Astrocyte (in vitro differentiated cells and primary cell): ENCODE data around the gene TMEM74B. TPM values are rescaled to one million over a fixed set of nuclear protein-coding genes. Genes with fewer than 3 reads are reported as not detected.

ENCODE experiments used
- DNase-seq: peaks from one replicate; pipeline ENCODE4 v3.0.0-alpha.2; 2010; ENCODE audit warnings: low read depth
- FAIRE-seq: peaks from 2 replicates; lab custom pipeline; 2011; peaks lifted over from hg19 to GRCh38; lab: Jason Lieb, UNC
- H2AFZ ChIP-seq: 2 replicates; pipeline ENCODE4 v1.6.0; 2012; ENCODE audit warnings: low read depth, low read length, inconsistent platforms
- H3K27ac ChIP-seq: 2 replicates; pipeline ENCODE4 v1.5.1; 2011; ENCODE audit warnings: low read depth, low read length, inconsistent platforms
- H3K27me3 ChIP-seq: 2 replicates; pipeline ENCODE4 v1.6.0; 2011; ENCODE audit warnings: low read length, inconsistent platforms; ENCODE audit not compliant: insufficient read depth
- H3K36me3 ChIP-seq: 2 replicates; pipeline ENCODE4 v1.5.1; 2011; ENCODE audit warnings: low read length, inconsistent platforms; ENCODE audit not compliant: insufficient read depth
- H3K4me1 ChIP-seq: 2 replicates; pipeline ENCODE4 v1.5.1; 2011; ENCODE audit warnings: low read length, inconsistent platforms; ENCODE audit not compliant: insufficient read depth
- H3K4me2 ChIP-seq: 2 replicates; pipeline ENCODE4 v1.6.0; 2012; ENCODE audit warnings: low read length, inconsistent platforms
- H3K4me3 ChIP-seq: 2 replicates; pipeline ENCODE4 v1.5.1; 2011; ENCODE audit warnings: low read depth, mild to moderate bottlenecking, low read length, inconsistent platforms; ENCODE audit not compliant: insufficient read depth
- H3K79me2 ChIP-seq: 2 replicates; pipeline ENCODE4 v1.6.0; 2012; ENCODE audit warnings: mild to moderate bottlenecking, low read length, inconsistent platforms; ENCODE audit not compliant: insufficient read depth
- H3K9ac ChIP-seq: 2 replicates; pipeline ENCODE4 v1.6.0; 2012; ENCODE audit warnings: mild to moderate bottlenecking, low read length, inconsistent platforms
- H3K9me3 ChIP-seq: 2 replicates; pipeline ENCODE4 v1.5.1; 2012; ENCODE audit warnings: low read depth, mild to moderate bottlenecking, low read length, inconsistent platforms; ENCODE audit not compliant: insufficient read depth
- H4K20me1 ChIP-seq: 2 replicates; pipeline ENCODE4 v1.6.0; 2012; ENCODE audit warnings: low read length, inconsistent platforms; ENCODE audit not compliant: insufficient read depth
- H3K27ac Mint-ChIP-seq: one replicate; pipeline ENCODE4 v1.8.0; 2021; ENCODE audit warnings: mild to moderate bottlenecking, mixed read lengths; ENCODE audit not compliant: unreplicated experiment
- H3K27me3 Mint-ChIP-seq: one replicate; pipeline ENCODE4 v1.8.0; 2021; ENCODE audit warnings: low read depth, mixed read lengths; ENCODE audit not compliant: unreplicated experiment
- H3K36me3 Mint-ChIP-seq: one replicate; pipeline ENCODE4 v1.8.0; 2021; ENCODE audit warnings: low read depth, mixed read lengths; ENCODE audit not compliant: unreplicated experiment
- H3K4me1 Mint-ChIP-seq: one replicate; pipeline ENCODE4 v1.8.0; 2021; ENCODE audit warnings: low read depth, mixed read lengths; ENCODE audit not compliant: unreplicated experiment
- H3K4me3 Mint-ChIP-seq: one replicate; pipeline ENCODE4 v1.8.0; 2021; ENCODE audit warnings: mild to moderate bottlenecking, moderate library complexity, mixed read lengths; ENCODE audit not compliant: unreplicated experiment
- H3K9me3 Mint-ChIP-seq: one replicate; pipeline ENCODE4 v1.8.0; 2021; ENCODE audit warnings: mild to moderate bottlenecking, mixed read lengths; ENCODE audit not compliant: unreplicated experiment
- EZH2 ChIP-seq: IDR thresholded peaks from 2 replicates; pipeline ENCODE4 v1.6.1; 2012; ENCODE audit warnings: mild to moderate bottlenecking, low read length, inconsistent platforms; ENCODE audit not compliant: insufficient read depth
- total RNA-seq: library from RNA; stranded (reverse); gene quantifications from 2 replicates; pipeline ENCODE4 v1.2.1, GENCODE V29; 2021
- TF ChIP-seq, protein P1 (sequence below): IDR thresholded peaks from 2 replicates; pipeline ENCODE4 v1.5.1; 2011; ENCODE audit warnings: low read depth, mild to moderate bottlenecking, inconsistent platforms, low read length, moderate library complexity; ENCODE audit not compliant: insufficient read depth

Gene TMEM74B
- total RNA-seq, 1 donor from 2014 or later, result 2.1 TPM

DNA sequence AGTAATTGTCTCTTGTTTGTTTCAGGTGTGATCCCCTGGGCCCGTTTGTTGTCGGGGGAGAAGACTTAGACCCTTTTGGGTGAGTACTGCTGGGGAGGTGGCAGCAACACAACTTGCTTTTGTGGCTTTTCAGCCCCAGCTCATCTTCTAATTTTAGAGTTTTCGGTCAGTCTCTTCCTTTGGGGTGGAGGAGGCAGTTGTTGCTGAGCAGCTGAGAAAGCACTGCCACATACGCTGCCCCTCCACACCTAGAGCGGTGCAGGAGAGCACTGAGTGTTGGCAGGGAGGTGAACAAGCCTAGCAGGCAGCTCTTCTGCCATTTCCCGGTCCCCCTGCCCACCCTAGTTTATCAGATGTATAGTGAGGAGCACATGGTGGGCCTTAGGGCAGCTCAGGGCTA is 21.7 kb downstream of the TMEM74B start:
- Mint-ChIP-seq H3K4me1 (no peaks in the 10 kb centered on the region), H3K4me3 (no peak overlapping the region), H3K36me3 (peaks cover 23% of the 10 kb centered on the region), H3K9me3 (no peaks in the 10 kb centered on the region), H3K27ac (no peak overlapping the region), H3K27me3 (no peaks in the 10 kb centered on the region)
- Histone ChIP-seq H3K9ac (no peak overlapping the region), H3K27me3 (no peaks in the 10 kb centered on the region), H3K4me1 (no peaks in the 10 kb centered on the region), H2AFZ (no peak overlapping the region), H3K79me2 (no peaks in the 10 kb centered on the region), H3K9me3 (no peaks in the 10 kb centered on the region), H4K20me1 (peaks cover 23% of the 10 kb centered on the region), H3K4me2 (no peak overlapping the region), H3K36me3 (peaks cover 28% of the 10 kb centered on the region), H3K4me3 (no peak overlapping the region), H3K27ac (no peak overlapping the region)
- TF ChIP-seq, protein P1, sequence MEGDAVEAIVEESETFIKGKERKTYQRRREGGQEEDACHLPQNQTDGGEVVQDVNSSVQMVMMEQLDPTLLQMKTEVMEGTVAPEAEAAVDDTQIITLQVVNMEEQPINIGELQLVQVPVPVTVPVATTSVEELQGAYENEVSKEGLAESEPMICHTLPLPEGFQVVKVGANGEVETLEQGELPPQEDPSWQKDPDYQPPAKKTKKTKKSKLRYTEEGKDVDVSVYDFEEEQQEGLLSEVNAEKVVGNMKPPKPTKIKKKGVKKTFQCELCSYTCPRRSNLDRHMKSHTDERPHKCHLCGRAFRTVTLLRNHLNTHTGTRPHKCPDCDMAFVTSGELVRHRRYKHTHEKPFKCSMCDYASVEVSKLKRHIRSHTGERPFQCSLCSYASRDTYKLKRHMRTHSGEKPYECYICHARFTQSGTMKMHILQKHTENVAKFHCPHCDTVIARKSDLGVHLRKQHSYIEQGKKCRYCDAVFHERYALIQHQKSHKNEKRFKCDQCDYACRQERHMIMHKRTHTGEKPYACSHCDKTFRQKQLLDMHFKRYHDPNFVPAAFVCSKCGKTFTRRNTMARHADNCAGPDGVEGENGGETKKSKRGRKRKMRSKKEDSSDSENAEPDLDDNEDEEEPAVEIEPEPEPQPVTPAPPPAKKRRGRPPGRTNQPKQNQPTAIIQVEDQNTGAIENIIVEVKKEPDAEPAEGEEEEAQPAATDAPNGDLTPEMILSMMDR, result no peak
- TF ChIP-seq EZH2, result no peak
- no peak for DNase-seq
- FAIRE-seq, result no peak

DNA sequence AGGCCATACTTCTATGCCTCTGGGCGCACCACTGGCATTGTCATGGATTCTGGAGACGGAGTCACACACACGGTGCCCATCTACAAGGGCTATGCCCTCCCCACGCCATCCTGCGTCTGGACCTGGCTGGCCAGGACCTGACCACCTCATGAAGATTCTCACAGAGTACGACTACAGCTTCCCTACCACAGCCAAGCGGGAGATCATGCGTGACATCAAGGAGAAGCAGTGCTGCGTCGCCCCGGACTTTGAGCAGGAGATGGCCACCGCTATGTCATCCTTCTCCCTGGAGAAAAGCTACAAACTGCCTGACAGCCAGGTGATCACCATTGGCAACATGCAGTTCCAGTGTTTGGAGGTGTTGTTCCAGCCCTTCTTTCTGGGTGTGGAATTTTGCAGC is 23.8 kb downstream of the TMEM74B start:
- Mint-ChIP-seq H3K27me3 (no peaks in the 10 kb centered on the region), H3K9me3 (no peaks in the 10 kb centered on the region), H3K4me1 (no peaks in the 10 kb centered on the region), H3K27ac (no peak overlapping the region), H3K36me3 (peaks cover 17% of the 10 kb centered on the region), H3K4me3 (no peak overlapping the region)
- DNase-seq, result no peak
- H3K9me3 ChIP-seq, result no peaks in the 10 kb centered on the region
- peaks cover 22% of the 10 kb centered on the region for H3K36me3 ChIP-seq
- no peak overlapping the region for H2AFZ ChIP-seq
- H3K9ac ChIP-seq, result no peak overlapping the region
- H3K79me2 ChIP-seq, result no peaks in the 10 kb centered on the region
- no peak overlapping the region for H3K27ac ChIP-seq
- H4K20me1 ChIP-seq, result peaks cover 21% of the 10 kb centered on the region
- TF ChIP-seq, protein P1, result no peak
- TF ChIP-seq EZH2, result no peak
- H3K4me2 ChIP-seq, result no peak overlapping the region
- no peak overlapping the region for H3K4me3 ChIP-seq
- no peaks in the 10 kb centered on the region for H3K4me1 ChIP-seq
- FAIRE-seq, result no peak
- no peaks in the 10 kb centered on the region for H3K27me3 ChIP-seq

DNA sequence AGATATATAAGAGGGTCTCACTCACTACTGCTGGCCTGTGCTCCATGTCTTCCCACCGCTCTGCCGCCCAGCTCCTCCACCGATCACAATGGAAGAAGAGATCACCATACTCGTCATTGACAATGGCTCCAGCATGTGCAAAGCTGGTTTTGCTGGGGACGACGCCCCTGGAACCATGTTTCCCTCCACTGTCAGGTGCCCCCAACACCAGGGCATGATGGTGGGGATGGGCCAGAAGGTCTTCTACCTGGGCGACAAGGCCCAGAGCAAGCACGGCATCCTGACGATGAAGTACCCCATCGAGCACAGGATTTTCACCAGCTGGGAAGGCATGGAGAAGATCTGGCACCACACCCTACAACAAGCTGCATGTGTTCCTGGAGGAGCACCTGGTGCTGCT is 24.3 kb downstream of the TMEM74B start:
- H3K4me3 ChIP-seq, result no peak overlapping the region
- H3K27me3 ChIP-seq, result no peaks in the 10 kb centered on the region
- peaks cover 19% of the 10 kb centered on the region for H3K36me3 ChIP-seq
- DNase-seq (no peak), FAIRE-seq (no peak)
- no peaks in the 10 kb centered on the region for H3K9me3 ChIP-seq
- no peaks in the 10 kb centered on the region for H3K4me1 Mint-ChIP-seq
- H3K4me3 Mint-ChIP-seq, result no peak overlapping the region
- no peak overlapping the region for H3K27ac ChIP-seq
- no peak for TF ChIP-seq EZH2
- TF ChIP-seq, protein P1, result no peak
- no peak overlapping the region for H2AFZ ChIP-seq
- H3K27ac Mint-ChIP-seq, result no peak overlapping the region
- H3K9ac ChIP-seq, result no peak overlapping the region
- H3K4me1 ChIP-seq, result no peaks in the 10 kb centered on the region
- H3K36me3 Mint-ChIP-seq, result peaks cover 22% of the 10 kb centered on the region
- H3K27me3 Mint-ChIP-seq, result no peaks in the 10 kb centered on the region
- H4K20me1 ChIP-seq, result peaks cover 17% of the 10 kb centered on the region
- H3K9me3 Mint-ChIP-seq, result no peaks in the 10 kb centered on the region
- no peak overlapping the region for H3K4me2 ChIP-seq
- H3K79me2 ChIP-seq, result no peaks in the 10 kb centered on the region
